GM12892 (cell line): Measurements from ENCODE around the gene METAP1D.

ENCODE experiments used
- DNase-seq: peaks from one replicate; pipeline ENCODE4 v3.0.0; 2011; ENCODE audit not compliant: insufficient read length
- FAIRE-seq: peaks from 2 replicates; lab custom pipeline; 2011; peaks lifted over from hg19 to GRCh38; lab: Jason Lieb, UNC
- POLR2A ChIP-seq: IDR thresholded peaks from 2 replicates; pipeline ENCODE4 v1.6.1; 2011; ENCODE audit warnings: low read depth, low read length, control low read depth
- POLR2AphosphoS5 ChIP-seq: IDR thresholded peaks from 2 replicates; pipeline ENCODE4 v1.6.1; 2011; ENCODE audit warnings: low read depth, low read length, control low read depth
- TAF1 ChIP-seq: IDR thresholded peaks from 2 replicates; pipeline ENCODE4 v1.6.1; 2011; ENCODE audit warnings: low read depth, mild to moderate bottlenecking, control low read depth, low read length, borderline replicate concordance

METAP1D gene

GRCh38 chr2:172038604-172039003 is 38.9 kb downstream of the METAP1D start:
- no peak for FAIRE-seq
- TF ChIP-seq POLR2AphosphoS5 (no peak), POLR2A (no peak), TAF1 (no peak)
- no peak for DNase-seq

- DNase-seq (no peak), FAIRE-seq (no peak)
- TF ChIP-seq TAF1: no peak
- no peak for TF ChIP-seq POLR2AphosphoS5
- TF ChIP-seq POLR2A: no peak
Measured at GRCh38 chr2:172039011-172039704, 39.4 kb downstream of the METAP1D start.

GRCh38 chr2:172040311-172040710 is 40.6 kb downstream of the METAP1D start:
- TF ChIP-seq TAF1 (no peak), POLR2A (no peak), POLR2AphosphoS5 (no peak)
- FAIRE-seq (no peak), DNase-seq (no peak)

DNA sequence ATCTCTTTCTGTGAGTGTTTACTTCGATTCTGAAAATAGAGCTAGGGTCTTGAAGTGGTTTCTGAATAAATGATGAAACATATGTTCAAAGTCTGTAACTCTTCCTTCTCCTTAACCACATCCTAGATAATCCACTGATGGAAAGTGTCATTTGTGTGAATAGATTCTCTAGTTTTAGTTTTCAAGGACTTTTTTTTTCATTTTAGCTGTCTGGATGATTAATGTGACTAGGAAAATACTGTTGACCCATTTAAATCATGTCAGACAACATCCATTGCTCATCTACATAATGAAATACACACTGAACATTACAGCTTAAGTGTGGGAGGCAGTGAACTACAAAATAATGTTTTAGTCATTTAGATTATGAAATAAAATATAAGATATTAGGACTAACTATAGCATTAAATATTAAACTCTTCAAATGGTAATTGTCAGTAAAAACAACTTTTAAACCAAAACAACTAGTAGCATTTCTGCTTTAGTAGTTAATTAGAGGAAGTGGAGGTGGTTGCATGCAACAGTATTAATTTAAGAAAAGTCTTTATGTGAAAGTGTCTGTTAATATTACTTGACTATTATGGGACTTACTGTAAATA is 46.4 kb downstream of the METAP1D start:
- TF ChIP-seq POLR2AphosphoS5 (no peak), POLR2A (no peak), TAF1 (no peak)
- no peak for FAIRE-seq
- DNase-seq: no peak

GRCh38 chr2:172046866-172047565 is 47.3 kb downstream of the METAP1D start:
- DNase-seq: no peak
- no peak for TF ChIP-seq TAF1
- no peak for TF ChIP-seq POLR2A
- no peak for TF ChIP-seq POLR2AphosphoS5
- no peak for FAIRE-seq

DNA sequence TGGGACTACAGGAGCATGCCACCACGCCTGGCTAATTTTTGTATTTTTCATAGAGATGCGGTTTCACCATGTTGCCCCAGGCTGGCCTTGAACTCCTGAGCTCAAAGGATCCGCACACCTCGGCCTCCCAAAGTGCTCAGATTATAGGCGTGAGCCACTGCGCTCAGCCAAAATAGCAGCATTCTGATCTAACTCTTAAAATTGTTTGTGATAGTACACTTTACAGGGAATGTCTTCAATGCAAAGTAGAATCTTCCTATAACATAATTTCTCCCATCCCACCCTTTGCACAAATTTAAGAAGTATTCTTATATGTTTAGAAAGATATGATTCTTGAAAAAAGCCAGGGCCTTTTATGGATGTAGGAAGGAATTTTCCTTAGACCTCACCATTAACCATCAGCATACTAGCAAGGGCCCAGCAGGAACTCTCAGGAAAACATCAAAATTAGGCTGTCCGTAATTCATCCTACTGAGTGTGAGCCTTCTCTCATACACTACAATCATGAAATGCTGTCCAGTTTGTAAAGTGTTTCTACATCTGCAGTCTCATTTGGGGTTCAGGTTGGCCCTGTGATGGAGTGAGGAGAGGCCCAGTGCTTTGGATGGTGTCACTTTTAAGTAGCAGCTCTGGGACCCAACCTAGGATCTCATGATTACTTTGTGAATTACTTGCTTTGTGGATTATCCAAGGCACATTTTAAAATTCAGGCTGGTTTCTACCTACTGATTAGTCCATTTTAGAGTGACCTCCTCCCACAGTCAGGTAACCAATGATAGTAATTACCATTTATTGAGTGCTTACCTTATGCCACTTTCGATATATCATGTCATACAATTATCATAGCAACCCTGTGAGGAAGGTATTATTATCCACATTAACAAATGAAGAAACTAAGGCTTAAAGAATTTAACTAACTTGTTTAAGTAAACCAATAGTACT is 48.1 kb downstream of the METAP1D start:
- no peak for TF ChIP-seq POLR2AphosphoS5
- TF ChIP-seq TAF1: no peak
- no peak for TF ChIP-seq POLR2A
- FAIRE-seq (no peak), DNase-seq (no peak)

GRCh38 chr2:172048508-172049503 is 49.1 kb downstream of the METAP1D start:
- no peak for DNase-seq
- no peak for TF ChIP-seq POLR2A
- TF ChIP-seq POLR2AphosphoS5: no peak
- TF ChIP-seq TAF1: no peak
- no peak for FAIRE-seq

- no peak for TF ChIP-seq POLR2AphosphoS5
- TF ChIP-seq POLR2A: no peak
- no peak for TF ChIP-seq TAF1
- no peak for FAIRE-seq
- no peak for DNase-seq
Measured at GRCh38 chr2:172049567-172050120, 49.9 kb downstream of the METAP1D start.

GRCh38 chr2:172050479-172051125 is 50.8 kb downstream of the METAP1D start:
- no peak for FAIRE-seq
- TF ChIP-seq TAF1: no peak
- no peak for TF ChIP-seq POLR2AphosphoS5
- no peak for TF ChIP-seq POLR2A
- no peak for DNase-seq
